NOMO-1 treated with dmso at 0.1 percent for 144 hours (cell line): Measurements from ENCODE around the gene DCAF17.
"Not testable (repeated sequence)": the region's sequence is repeated elsewhere in the genome, so short reads cannot be mapped to it uniquely, and the experiment has no call there.

Experiments used
- DNase-seq: peaks from one replicate; lab custom pipeline; 2025; ENCODE audit not compliant: unreplicated experiment; lab: John Stamatoyannopoulos, UW

The DCAF17 gene

DNA sequence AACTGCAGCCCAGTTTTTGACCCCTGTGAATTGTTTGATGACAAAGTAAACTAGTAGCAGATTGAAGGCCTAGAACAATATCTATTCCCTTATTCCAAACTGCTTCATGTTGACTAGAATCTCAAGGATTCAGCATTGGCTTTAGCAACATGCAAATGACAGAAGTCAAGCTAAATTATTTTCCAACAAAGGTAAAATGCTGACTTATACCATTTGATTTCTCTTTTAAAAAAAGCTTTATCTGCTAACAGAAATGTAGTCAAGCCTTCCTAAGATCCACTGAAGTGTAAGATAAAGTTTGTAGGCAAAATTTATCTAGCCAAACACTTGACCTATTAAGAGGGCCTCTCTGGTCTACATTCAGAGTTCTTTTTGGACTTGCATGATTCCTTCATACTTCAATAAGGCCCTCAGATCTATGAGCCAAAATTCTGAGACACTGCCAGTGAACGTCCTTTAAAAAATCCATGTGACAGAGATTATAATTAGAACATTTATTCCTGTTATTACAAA, 78.7 kb downstream of the DCAF17 start:
- DNase-seq: no peak

- DNase-seq: peak; percentile 45
These were observed 79.7 kb downstream of the DCAF17 start for GRCh38 chr2:171513719-171514160.

- DNase-seq: no peak
These were observed 81.0 kb downstream of the DCAF17 start for GRCh38 chr2:171514908-171515582.

GRCh38 chr2:171515672-171516298, 81.8 kb downstream of the DCAF17 start:
- DNase-seq: no peak

GRCh38 chr2:171516793-171517192, 82.8 kb downstream of the DCAF17 start:
- no peak for DNase-seq

DNA sequence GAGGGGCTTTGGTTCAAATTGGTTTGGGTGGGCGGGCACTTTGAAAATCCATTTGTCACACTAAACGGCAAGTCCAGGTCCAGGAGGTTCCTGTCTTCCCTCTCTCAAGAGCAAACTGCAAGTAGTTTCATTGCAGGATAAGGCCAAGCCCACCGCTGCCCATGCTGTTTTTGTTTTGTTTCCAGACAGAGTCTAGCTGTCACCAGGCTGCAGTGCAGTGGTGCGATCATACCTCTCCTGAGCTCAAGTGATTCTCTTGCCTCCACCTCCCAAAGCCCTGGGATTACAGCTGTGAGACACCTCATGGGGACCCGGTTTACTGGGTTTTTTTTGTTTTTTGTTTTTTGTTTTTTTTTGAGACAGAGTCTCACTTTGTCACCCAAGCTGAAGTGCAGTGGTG, 86.4 kb downstream of the DCAF17 start:
- DNase-seq: no peak

GRCh38 chr2:171521361-171522051, 87.5 kb downstream of the DCAF17 start:
- DNase-seq: no peak

GRCh38 chr2:171522052-171522787, 88.2 kb downstream of the DCAF17 start, which contains the start of gene CYBRD1:
CYBRD1 (plus strand) TSS chr2:171522474; CDS start chr2:171522546, 72 bp downstream.
- DNase-seq: peak; percentile 58

DNA sequence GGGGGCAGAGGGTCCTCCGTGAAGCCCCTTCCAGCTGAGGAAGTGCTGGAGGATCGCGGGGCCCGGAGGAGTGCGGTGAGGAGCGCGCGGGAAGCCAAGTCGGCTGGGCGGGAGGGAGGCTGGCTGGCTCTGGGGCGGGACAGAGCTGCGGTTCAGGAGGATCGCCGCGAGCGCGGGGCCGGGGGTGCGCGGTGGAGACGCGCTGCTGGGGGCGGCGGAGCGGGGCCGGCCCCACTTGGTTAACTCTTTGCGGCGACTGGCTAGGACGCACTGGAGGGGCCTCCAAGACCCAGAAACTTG, 88.7 kb downstream of the DCAF17 start:
- no peak for DNase-seq

GRCh38 chr2:171523088-171524017, 89.3 kb downstream of the DCAF17 start:
- peak; percentile 82 for DNase-seq

DNA sequence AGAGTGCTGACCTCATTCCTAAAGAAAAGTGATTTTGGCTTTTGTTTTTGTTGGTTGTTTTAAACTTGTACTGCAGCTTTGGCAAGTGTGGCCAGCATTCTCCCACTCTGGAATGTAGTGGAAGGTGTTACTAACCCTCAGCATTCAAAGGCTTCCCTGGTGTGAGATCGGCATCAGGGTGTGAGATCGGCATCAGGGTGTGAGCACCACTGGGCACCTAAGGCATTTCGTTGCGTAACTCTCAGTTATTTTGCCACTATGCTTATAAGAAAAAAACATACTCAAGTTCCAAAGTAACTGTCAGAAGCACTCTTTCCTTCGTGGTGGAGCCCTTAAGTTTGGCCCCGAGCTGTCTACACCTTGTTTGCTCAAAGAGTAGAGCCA, 90.0 kb downstream of the DCAF17 start:
- DNase-seq: no peak

GRCh38 chr2:171529914-171530313, 95.9 kb downstream of the DCAF17 start:
- DNase-seq: no peak

GRCh38 chr2:171530378-171530777, 96.4 kb downstream of the DCAF17 start:
- no peak for DNase-seq

DNA sequence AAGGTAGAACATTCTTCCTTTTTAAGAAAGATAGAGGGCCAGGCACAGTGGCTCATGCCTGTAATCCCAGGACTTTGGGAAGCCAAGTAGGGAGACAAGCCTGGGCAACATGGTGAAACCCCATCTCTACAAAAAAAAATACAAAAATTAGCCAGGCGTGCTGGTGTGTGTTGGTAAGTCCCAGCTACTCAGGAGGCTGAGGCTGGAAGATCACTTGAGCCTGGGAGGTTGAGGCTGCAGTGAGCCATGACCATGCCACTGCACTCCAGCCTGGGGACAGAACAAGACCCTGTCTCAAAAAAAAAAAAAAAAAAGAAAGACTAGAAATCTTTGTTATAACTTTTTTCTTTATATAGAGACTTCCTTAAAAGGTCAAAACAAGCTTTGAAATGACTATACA, 96.8 kb downstream of the DCAF17 start:
- not testable (repeated sequence) for DNase-seq

DNA sequence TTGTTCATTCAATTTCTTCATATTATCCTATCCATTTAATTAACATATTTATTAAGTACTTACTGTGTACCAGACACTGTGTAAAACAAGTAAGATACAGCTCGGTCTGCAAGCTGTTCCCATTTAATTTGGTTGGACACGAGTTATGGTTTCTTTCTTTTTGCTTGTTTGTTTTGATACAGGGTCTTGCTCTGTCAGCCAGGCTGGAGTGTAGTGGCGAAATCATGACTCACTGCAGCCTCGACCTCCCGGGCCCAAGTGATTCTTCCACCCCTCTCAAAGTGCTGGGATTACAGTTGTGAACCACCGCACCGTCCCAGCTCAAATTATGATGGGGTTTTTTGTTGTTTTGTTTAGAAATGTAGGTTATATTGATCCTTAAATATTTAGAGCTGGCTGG, 97.3 kb downstream of the DCAF17 start:
- DNase-seq: no peak

DNA sequence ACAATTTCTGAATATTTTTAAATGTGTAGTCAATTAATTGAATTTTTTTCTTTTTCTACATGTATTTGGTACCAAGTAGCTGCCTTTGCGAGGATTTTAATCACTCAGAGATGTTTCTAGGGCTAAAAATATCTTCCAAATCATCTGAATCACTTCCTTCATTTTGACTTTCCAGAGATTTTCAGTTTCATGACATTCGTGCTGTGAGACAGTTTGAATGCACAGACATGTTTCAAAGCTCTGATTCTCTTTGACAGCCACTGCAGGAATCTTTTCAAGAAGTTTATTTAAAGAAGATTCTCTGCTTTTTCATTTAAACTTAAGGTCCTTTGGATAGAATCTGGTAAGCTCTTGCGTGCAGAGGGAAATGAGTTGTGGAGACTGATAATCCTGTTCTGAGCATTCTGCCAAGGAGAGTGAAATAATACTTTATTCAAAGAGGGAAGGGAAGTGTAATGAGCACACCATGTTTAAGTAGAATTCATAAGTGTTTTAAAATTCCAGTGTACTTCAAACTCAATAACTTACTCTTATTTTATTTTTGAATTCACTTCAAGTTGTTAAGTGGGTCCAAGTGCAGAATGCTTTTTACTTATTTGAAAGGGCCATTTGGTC, 97.9 kb downstream of the DCAF17 start:
- no peak for DNase-seq

DNA sequence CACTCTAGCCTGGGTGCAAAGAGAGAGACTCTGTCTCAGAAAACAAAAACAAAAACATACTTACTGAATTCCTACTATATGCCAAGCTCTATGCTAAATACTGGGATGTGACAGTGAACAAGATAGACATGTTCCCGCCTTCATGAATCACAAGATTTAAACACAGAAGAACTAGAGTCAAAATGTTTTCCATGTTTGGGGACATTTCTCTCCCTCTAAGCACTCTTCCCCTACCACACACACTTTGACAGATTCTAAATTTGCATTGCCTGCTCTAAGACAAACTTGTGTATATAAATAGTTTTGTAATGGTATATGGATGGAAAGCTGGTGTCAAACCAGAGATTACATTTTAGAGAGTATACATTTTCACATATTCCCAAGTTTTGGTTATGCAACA, 99.3 kb downstream of the DCAF17 start:
- no peak for DNase-seq
